KMS-11 (cell line): Measurements from ENCODE around the gene GPC4.

Source experiments
- H2AFZ ChIP-seq: fragments of 200-600 bp; sonication (generic); 2 replicates; pipeline ENCODE4 v1.6.1; 2016; ENCODE audit warnings: antibody characterized with exemption, mixed run types, low read depth
- H3K27ac ChIP-seq: fragments of 200-600 bp; sonication (generic); 2 replicates; pipeline ENCODE4 v1.6.1; 2016; ENCODE audit warnings: mild to moderate bottlenecking, mixed run types
- H3K27me3 ChIP-seq: fragments of 200-600 bp; sonication (generic); 2 replicates; pipeline ENCODE4 v1.6.1; 2017; ENCODE audit warnings: mild to moderate bottlenecking, low read depth, mixed run types, moderate library complexity; ENCODE audit not compliant: insufficient read depth
- H3K36me3 ChIP-seq: fragments of 200-600 bp; sonication (generic); 2 replicates; pipeline ENCODE4 v1.6.1; 2017; ENCODE audit warnings: mild to moderate bottlenecking, mixed run types; ENCODE audit not compliant: insufficient read depth
- H3K4me1 ChIP-seq: fragments of 200-600 bp; sonication (generic); 2 replicates; pipeline ENCODE4 v1.6.1; 2016; ENCODE audit warnings: mild to moderate bottlenecking, low read depth, mixed run types; ENCODE audit not compliant: poor library complexity, severe bottlenecking
- H3K4me2 ChIP-seq: fragments of 200-600 bp; sonication (generic); 2 replicates; pipeline ENCODE4 v1.7.0; 2016; ENCODE audit warnings: mild to moderate bottlenecking, mixed run types
- H3K4me3 ChIP-seq: fragments of 200-600 bp; sonication (generic); IDR thresholded peaks from 2 replicates; pipeline ENCODE4 v1.6.1; 2017; ENCODE audit warnings: low read depth, low read length, mixed read lengths; ENCODE audit not compliant: insufficient read depth
- H3K79me2 ChIP-seq: fragments of 200-600 bp; sonication (generic); 2 replicates; pipeline ENCODE4 v1.6.1; 2016; ENCODE audit warnings: low read depth, mixed run types; ENCODE audit not compliant: insufficient read depth
- H3K9ac ChIP-seq: fragments of 200-600 bp; sonication (generic); 2 replicates; pipeline ENCODE4 v1.6.1; 2016; ENCODE audit warnings: mild to moderate bottlenecking, mixed run types
- H4K20me1 ChIP-seq: fragments of 200-600 bp; sonication (generic); 2 replicates; pipeline ENCODE4 v1.6.1; 2016; ENCODE audit warnings: mild to moderate bottlenecking, mixed run types; ENCODE audit not compliant: insufficient read depth
- CTCF ChIP-seq: fragments of 200-600 bp; sonication (generic); conservative IDR thresholded peaks from 2 replicates; pipeline ENCODE4 v1.6.1; 2017; ENCODE audit warnings: low read depth, mild to moderate bottlenecking, antibody characterized with exemption, low read length, moderate library complexity, mixed read lengths

GPC4 gene

GRCh38 chrX:133410550-133410949, 4.7 kb downstream of the GPC4 start:
- no peak for TF ChIP-seq CTCF
- Histone ChIP-seq H3K4me2 (no peak overlapping the region), H3K27me3 (no peaks in the 10 kb centered on the region), H3K36me3 (no peaks in the 10 kb centered on the region), H4K20me1 (no peaks in the 10 kb centered on the region), H3K79me2 (no peaks in the 10 kb centered on the region), H3K4me1 (no peaks in the 10 kb centered on the region), H3K9ac (no peak overlapping the region), H3K27ac (no peak overlapping the region), H3K4me3 (no peak overlapping the region), H2AFZ (no peak overlapping the region)

GRCh38 chrX:133405498-133406185, 9.6 kb downstream of the GPC4 start:
- Histone ChIP-seq H3K9ac (no peak overlapping the region), H3K4me2 (no peak overlapping the region), H3K4me1 (peaks cover 15% of the 10 kb centered on the region), H4K20me1 (no peaks in the 10 kb centered on the region), H3K36me3 (no peaks in the 10 kb centered on the region), H2AFZ (no peak overlapping the region), H3K27me3 (no peaks in the 10 kb centered on the region), H3K79me2 (no peaks in the 10 kb centered on the region), H3K4me3 (no peak overlapping the region), H3K27ac (no peak overlapping the region)
- no peak for TF ChIP-seq CTCF

GRCh38 chrX:133403984-133404383, 11.3 kb downstream of the GPC4 start:
- Histone ChIP-seq H3K4me1 (peaks cover 15% of the 10 kb centered on the region), H3K4me3 (no peak overlapping the region), H2AFZ (no peak overlapping the region), H3K4me2 (no peak overlapping the region), H3K9ac (no peak overlapping the region), H3K27me3 (no peaks in the 10 kb centered on the region), H4K20me1 (no peaks in the 10 kb centered on the region), H3K79me2 (no peaks in the 10 kb centered on the region), H3K27ac (no peak overlapping the region), H3K36me3 (no peaks in the 10 kb centered on the region)
- no peak for TF ChIP-seq CTCF

- Histone ChIP-seq H2AFZ (no peak overlapping the region), H3K36me3 (no peaks in the 10 kb centered on the region), H4K20me1 (no peaks in the 10 kb centered on the region), H3K27me3 (no peaks in the 10 kb centered on the region), H3K79me2 (no peaks in the 10 kb centered on the region), H3K4me1 (peaks cover 15% of the 10 kb centered on the region), H3K4me2 (no peak overlapping the region), H3K4me3 (no peak overlapping the region), H3K9ac (no peak overlapping the region; the same call in 1 of the 2 replicates), H3K27ac (peak overlapping the region; percentile 47; the same call in 1 of the 2 replicates)
- no peak for TF ChIP-seq CTCF
Measured at GRCh38 chrX:133402830-133403625, 12.3 kb downstream of the GPC4 start.
